H1 (cell line): ENCODE results near the gene MIDN.

Experiments
- CBX8 ChIP-seq: fragments of 300-800, 300-1000 bp; sonication (generic); IDR thresholded peaks from 2 replicates; pipeline ENCODE4 v1.7.1; 2016; ENCODE audit warnings: low read depth, low read length, borderline replicate concordance
- POLR2A ChIP-seq, 2 experiments: IDR thresholded peaks; 1 replicate in 1 of 2; 2 replicates in 1 of 2; pipeline ENCODE4 v1.6.1; 2011; ENCODE audit warnings: low read depth in 2 of 2, low read length in 2 of 2, mild to moderate bottlenecking in 2 of 2; ENCODE audit errors: control extremely low read depth in 1 of 2
- RAD21 ChIP-seq, 2 experiments: IDR thresholded peaks in 1 of 2; conservative IDR thresholded peaks in 1 of 2; 2 replicates each; pipeline ENCODE4 v1.6.1; 2011; ENCODE audit warnings: low read depth in 2 of 2, low read length in 2 of 2, improper control_type of control experiment in 1 of 2, inconsistent platforms in 1 of 2, mild to moderate bottlenecking in 1 of 2, moderate library complexity in 1 of 2
- TF ChIP-seq, protein P1 (sequence below), 3 experiments: IDR thresholded peaks; 1 replicate in 2 of 3; 2 replicates in 1 of 3; pipeline versions ENCODE4 v1.5.1 to v1.6.1; 2011; ENCODE audit warnings: low read length in 3 of 3, mild to moderate bottlenecking in 3 of 3, inconsistent platforms in 2 of 3, low read depth in 1 of 3, moderate library complexity in 1 of 3; ENCODE audit not compliant: insufficient read depth in 1 of 3; ENCODE audit errors: control extremely low read depth in 1 of 3
- TF ChIP-seq, protein P2 (sequence below): IDR thresholded peaks from 2 replicates; pipeline ENCODE4 v1.6.1; 2011; ENCODE audit warnings: low read length, improper control_type of control experiment

DNA sequence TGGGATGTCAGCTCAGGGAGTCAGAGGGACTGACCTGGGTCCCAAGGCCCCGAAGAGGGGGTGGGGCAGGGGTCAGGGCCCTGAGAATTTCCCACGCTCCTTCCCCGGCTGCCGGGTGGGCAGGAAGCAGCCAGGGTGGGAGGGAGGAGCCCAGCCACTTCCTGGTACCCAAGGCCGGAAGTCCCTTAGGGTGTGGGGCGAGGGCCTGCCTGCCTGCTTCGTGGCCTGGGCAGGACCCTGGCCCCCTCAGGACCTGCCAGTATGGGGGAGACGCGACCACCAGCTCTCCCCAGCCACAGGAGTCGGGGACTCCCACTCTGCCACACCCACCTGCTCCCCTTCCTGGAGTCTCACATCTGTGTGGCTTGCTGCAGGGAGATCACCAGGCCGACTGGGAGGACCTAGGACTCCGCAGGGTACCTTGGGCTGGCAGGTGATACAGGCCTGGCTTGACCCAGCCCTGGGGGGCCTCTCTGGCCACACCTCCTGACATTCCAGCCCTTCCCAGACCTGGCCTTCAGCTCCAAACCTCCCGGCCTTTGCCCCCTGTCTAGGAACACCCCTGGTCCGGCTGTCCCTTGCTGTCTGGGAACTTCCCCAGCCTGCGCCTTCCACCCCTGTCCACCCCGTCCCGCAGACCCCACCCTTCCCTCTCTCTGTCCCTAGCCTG, 11.0 kb downstream of the MIDN start:
- TF ChIP-seq, protein P1, sequence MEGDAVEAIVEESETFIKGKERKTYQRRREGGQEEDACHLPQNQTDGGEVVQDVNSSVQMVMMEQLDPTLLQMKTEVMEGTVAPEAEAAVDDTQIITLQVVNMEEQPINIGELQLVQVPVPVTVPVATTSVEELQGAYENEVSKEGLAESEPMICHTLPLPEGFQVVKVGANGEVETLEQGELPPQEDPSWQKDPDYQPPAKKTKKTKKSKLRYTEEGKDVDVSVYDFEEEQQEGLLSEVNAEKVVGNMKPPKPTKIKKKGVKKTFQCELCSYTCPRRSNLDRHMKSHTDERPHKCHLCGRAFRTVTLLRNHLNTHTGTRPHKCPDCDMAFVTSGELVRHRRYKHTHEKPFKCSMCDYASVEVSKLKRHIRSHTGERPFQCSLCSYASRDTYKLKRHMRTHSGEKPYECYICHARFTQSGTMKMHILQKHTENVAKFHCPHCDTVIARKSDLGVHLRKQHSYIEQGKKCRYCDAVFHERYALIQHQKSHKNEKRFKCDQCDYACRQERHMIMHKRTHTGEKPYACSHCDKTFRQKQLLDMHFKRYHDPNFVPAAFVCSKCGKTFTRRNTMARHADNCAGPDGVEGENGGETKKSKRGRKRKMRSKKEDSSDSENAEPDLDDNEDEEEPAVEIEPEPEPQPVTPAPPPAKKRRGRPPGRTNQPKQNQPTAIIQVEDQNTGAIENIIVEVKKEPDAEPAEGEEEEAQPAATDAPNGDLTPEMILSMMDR (IDR thresholded peaks at IDR 0.05; ENCODE audit: control extremely low read depth in 1 of 3, insufficient read depth in 1 of 3, low read depth in 1 of 3, low read length in 3 of 3) = no peak
- TF ChIP-seq CBX8 = no peak
- TF ChIP-seq RAD21 (IDR thresholded peaks at IDR 0.05 in 1 of 2, conservative IDR thresholded peaks at IDR 0.05 in 1 of 2; ENCODE audit: low read depth in 2 of 2, low read length in 2 of 2) = no peak
- TF ChIP-seq POLR2A (IDR thresholded peaks at IDR 0.05; ENCODE audit: control extremely low read depth in 1 of 2, low read depth in 2 of 2, low read length in 2 of 2) = peak; percentile 73 to 96
- TF ChIP-seq, protein P2, sequence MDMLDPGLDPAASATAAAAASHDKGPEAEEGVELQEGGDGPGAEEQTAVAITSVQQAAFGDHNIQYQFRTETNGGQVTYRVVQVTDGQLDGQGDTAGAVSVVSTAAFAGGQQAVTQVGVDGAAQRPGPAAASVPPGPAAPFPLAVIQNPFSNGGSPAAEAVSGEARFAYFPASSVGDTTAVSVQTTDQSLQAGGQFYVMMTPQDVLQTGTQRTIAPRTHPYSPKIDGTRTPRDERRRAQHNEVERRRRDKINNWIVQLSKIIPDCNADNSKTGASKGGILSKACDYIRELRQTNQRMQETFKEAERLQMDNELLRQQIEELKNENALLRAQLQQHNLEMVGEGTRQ = no peak
